HG03175 (cell line): ENCODE measurements around the gene ATP6V1C2.
A peak's percentile ranks its signal among the peaks of the same experiment; 100 is the strongest.

Experiments used
- ATAC-seq: cut with Tn5 transposase; IDR thresholded peaks from one replicate; pipeline ENCODE4 v1.9.1; 2021; ENCODE audit warnings: mild to moderate bottlenecking, moderate library complexity; ENCODE audit not compliant: unreplicated experiment

The ATP6V1C2 gene, protein sequence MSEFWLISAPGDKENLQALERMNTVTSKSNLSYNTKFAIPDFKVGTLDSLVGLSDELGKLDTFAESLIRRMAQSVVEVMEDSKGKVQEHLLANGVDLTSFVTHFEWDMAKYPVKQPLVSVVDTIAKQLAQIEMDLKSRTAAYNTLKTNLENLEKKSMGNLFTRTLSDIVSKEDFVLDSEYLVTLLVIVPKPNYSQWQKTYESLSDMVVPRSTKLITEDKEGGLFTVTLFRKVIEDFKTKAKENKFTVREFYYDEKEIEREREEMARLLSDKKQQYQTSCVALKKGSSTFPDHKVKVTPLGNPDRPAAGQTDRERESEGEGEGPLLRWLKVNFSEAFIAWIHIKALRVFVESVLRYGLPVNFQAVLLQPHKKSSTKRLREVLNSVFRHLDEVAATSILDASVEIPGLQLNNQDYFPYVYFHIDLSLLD

DNA sequence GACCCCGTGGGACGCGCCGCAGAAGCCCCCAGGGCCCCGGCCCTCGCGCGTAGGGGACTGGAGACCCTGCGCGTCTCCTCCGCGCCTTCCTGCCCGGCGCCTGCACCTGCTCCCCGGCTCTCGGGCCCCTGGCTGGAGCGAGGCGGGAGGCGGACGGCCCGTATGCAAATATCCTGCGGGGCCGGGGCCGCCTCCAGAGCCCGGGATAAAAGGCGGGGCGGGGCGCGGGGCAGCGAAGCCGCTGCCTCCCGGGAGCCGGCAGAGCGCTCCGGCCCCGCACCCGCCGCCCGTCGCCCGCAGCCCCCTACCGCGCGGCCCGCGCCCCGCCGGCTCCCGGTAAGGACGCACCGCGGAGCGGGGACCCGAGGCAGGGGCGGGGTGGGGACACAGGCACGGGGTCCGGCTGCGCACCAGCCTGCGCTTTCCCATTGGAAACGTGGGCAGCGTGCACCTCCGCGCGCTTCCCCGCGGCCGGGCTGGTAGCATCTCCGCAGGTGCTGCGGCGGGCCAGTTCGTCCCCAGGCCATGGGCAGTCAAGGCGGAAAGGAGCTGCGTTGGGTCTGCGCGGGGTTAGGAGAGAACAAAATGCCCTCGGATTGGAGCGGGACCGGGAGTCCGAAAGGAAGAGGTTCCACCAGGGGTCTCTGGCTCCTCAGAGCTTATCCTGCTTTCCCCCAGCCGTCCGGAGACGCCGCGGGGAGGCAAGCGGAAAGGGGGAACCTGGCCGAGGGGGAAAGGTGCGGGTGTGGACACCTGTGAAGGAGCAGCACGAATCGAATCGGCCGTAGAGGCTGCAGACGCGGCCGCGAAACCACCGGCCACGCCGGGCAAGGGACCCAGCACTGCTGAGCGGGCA is at the start of gene ATP6V1C2:
Gene ATP6V1C2 (plus strand): TSS at position 235 of the 856 bp plus-strand sequence. CDS start 1,220 bp downstream, outside the sequence.
- peak; percentile 57 for ATAC-seq

DNA sequence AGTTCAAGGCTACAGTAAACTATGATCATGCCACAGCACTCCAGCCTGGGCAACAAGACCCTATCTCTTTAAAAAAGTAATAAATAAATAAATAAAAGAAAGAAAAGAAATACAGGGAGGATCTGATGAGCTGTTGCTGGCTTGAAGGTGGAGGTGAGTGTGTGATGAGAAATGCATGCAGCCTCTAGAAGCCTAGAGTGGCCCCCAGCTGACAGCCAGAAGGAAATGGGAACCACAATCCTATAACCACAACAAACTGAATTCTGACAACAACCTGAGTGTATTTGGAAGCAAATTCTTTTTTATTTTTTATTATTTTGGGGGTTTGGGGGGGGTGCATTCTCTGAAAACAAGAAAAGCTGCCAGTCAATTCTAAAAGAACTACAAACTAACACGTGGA is 46.3 kb upstream of the ATP6V1C2 start:
- no peak for ATAC-seq

DNA sequence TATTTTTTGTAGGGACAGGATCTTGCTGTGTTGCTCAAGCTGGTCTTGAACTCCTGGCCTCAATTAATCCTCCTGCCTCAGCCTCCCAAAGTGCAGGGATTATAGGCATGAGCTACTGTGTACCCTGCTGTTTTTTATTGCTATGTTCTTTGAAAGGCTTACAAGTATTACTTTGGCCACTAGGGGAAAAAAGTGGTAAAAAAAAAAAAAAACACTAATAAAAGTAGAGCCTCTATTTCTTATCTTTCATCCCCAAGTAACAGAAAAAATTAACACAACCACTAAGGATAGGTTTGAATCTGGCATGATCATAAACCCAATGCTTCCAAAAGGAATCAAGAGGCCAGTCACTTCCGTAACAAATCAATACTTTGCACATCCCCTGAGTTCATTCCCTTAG is 43.2 kb upstream of the ATP6V1C2 start:
- no peak for ATAC-seq

DNA sequence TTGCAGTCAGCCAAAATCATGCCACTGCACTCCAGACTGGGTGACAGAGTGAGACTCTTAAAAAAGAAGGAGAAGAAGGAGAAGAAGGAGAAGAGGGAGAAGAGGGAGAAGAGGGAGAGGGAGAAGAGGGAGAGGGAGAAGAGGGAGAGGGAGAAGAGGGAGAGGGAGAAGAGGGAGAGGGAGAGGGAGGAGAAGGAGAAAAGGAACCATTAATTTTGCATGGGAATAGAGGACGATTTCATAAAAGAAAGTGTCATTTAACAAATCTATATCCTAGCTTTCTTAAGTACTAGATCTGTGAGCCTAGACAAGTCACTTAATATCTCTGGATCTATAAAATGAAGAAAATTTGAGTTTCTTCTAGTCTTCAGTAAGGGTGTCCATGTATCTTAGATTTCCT is 41.2 kb upstream of the ATP6V1C2 start:
- ATAC-seq, result no peak

DNA sequence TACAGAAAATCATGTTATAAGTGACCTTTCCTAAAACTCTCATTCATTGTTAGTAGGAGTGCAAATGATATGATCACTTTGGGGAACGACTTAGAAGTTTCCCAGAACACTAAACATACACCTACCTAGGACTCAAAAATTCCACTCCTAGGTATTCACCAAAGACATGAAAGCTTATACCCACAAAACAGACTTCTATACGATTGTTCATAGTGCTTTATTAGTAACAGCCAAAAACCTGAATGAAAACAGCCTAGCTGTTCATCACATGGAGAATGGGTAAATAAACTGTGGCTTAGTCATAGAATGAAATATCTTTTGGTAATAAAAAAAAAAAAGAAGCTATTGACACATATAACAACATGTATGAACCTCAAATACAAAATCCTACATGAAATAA is 40.5 kb upstream of the ATP6V1C2 start:
- ATAC-seq, result no peak

DNA sequence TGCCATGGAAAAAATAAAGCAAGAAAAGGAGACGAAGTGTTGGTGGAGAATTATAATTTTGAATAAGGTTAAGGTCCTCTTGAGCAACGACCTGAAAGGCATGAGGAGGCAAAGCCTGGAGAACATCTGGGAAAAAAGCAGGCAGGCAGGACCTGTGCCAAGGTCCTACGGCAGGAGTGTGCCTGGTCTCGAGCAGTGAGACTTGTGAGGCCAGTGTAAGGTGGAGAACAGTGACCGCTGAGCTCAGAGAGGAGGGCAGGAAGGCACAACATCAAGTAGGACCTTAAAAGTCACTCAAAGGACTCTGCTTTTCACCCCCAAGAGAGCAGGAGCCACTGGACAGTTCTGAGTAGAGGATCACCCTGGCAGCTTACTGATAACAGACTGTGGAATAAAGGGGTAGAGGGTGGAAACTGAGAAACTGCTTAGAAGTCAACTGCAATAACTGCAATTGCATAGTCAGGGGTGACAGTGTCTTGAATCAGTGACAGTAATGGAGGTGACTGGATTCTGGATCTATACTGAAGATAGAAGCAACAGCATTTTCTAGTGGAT is 35.2 kb upstream of the ATP6V1C2 start:
- ATAC-seq, result no peak

DNA sequence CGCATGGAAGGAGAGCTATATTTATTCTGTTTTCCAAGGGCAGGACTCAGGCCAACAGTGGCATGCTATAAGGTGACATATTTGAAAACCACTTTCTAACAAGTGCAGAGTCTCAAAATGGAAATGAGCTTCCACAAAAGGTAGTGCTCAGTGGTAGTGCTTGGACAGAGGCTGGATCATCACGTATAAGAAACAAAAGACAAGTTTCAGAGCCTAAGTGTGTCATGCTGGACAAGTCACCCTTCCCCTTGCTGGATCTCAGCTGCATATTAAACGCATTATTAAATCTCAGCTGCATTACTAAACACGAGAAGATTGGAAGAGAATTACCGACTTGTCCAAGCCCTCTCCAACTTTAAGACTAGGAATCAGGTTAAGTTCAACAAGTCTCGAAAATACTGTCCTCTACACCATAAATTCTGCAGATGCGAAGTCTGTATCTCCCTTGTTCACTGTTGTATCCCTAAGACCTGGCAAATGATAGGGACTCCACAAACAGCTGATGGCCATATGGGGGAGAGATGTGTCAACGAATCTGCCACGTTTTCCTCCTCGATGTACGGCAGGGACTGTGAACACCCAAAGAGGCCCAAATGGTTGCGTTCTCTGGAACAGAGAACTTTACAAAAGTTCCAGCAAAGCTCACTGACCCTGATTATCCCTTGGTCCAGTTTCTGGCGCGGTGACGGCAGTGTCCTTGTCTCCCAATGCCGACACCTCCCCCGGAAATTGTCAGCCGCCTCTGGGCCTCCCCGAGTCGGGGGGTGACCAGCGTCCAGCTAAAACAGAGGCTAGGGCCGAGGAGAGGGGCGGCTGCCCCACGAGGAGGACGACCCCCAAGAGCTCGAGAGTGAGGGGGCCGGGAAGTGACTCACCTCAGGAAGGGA is 32.3 kb upstream of the ATP6V1C2 start:
- peak; percentile 29 for ATAC-seq

DNA sequence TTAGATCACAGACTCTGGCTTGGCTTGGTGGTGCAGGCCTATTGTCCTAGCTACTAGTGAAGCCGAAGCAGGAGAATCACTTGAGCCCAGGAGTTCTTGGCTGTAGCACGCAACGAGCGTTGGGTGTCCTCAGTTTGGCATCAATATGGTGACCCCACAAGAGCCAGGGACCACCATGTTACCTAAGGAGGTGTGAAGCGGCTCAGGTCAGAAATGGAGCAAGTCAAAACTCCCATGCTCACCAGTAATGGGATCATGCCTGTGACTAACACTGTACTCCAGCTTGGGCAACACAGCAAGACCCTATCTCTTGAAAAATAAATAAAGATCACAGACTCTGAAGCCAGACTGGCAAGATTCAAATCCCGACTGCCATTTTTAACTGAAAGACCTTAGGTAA is 29.9 kb upstream of the ATP6V1C2 start:
- ATAC-seq, result no peak

DNA sequence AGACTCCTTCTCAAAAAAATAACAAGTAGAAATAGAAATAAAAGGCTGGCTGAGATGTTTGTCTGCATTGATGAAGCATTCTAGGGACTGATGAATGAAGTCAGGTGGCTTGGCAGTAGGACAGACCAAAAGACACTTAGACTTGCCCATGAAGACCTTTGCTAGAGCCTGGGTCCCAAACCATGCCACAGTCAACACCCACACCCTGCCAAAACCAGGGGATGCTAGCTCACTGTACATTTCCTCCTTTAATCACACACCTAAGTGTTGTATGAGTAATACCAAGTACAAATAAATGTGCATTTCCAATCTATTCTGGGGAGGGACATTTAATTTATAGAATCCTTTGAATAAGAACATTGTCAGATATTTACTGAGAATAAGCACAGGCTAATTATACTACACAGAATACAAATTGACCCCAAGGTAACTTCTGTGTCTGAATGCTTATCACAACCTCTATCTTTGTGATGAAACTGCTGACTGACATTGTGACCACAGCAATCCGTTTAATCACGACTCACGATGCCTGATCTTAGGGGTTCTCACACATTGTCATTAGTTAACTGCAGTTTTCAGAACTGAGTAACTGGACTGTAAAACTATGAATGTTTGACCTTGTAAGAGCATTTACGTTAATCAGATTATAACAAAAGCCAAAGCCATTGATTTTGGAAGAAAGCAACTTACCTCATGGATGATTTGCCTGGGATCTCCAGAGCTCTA is 21.2 kb upstream of the ATP6V1C2 start:
- ATAC-seq, result no peak

DNA sequence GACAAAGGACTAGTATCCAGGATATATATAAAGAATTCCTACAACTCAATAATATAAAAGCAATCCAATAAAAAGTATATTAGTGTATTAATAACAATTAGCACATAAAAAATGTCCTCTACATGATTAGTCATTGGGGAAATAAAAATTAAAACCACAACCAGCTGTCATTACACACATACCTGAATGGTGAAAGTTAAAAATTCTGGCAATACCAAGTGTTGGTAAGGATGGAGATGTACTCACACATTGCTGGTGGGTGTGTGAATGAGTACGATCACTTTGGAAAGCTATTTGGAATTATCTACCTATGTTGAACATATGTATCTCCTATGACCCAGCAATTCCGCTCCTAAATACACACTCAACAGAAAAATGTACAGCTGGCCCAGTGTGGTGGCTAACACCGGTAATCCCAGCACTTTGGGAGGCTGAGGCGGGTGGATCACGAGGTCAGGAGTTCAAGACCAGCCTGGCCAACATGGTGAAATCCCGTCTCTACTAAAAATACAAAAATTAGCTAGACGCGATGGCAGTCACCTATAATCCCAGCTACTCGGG is 17.3 kb upstream of the ATP6V1C2 start:
- ATAC-seq, result no peak

DNA sequence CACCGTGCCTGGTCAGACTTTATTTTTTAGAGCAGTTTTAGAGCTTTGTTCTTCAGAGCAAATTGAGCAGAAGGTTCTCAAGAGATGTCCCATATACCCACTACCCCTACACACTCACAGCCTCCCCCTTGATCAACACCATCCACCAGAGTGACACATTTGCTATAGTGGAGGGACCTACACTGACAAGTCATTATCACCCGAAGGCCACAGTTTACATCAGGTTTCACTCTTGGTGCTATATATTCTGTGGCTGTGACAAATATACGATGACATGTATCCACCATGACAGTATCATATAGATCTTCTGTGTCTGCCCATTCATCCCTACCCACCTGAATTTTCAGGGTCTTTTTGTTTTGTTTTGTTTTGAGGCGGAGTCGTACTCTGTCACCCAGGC is 15.4 kb upstream of the ATP6V1C2 start:
- ATAC-seq, result no peak

DNA sequence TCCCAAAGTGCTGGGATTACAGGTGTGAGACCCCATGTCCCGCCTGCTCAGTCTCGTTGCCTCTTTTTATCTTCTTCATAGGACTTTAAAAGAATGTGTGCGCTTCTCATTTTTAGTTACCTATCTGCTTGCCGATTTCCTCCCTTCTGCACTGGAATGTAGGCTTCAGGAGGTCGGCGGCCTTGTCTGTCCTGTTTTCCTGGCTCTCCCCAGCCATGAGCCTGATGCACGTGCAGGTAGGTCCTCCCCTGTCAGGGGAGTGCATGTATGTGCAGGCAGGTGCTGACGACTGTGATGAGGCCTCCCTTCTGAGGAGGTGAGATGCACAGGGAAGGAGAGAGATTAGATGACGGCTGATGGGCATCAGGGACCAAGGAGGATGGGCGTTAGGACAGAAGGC is 13.6 kb upstream of the ATP6V1C2 start:
- ATAC-seq, result no peak

DNA sequence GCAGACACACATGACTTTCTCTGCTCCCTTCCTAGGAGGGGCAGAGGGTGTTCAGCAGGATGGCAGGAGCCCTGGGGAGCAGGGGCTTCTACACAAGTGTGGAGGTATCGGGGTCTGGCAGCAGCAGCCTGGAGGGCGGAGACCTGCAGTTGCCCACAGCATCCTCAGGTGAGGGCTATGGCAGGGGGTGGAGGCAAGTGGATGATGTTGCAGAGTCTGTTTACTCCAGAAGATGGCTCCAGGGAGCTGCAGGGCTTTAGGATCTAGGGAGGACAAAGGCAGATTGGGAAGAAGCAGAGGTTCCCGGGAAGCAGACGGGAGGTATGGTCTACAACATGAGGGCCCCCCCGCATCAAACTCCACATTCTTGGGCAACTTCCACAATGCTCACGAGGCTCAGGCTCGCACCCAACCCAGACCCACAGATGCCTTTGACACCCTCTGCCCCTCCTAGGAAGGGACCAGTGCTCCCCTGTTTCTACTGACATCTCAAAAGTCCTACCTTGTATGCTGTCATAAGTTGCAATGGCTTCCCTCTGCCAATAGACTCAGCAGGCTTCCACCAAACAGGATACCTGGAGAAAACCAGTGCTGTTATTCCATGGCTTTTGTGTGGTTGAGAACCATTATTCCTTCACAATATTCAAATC is 12.0 kb upstream of the ATP6V1C2 start:
- ATAC-seq, result no peak

DNA sequence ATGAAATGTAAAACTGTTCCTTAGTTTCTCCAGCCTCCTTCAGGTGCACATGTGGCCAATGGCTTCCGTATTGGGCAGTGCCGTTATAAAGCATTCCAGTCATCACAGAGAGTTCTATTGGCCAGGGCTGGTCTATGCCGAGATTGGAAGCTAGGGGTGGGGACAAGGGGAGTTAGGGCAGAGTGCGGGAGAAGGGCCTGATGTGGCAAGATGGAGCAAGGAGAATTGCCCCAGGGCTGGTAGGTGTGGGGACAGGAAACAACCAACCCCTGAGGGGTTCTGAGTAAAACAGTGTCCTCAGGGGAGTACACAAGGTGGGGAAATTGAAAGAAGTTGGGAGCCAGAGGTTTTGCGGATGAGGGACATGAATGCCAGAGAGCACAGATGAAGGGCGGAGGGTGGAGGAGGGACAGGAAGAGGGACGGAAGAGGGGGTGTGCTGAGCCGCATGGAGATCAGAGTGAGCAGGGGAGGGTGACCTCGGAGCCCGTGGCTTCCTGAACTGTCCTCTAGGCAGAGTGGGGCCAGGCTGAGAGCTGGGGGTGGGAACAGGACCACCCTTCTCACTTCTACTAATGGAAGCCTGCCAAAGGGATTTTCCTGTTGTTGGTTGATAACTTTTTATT is 9.1 kb upstream of the ATP6V1C2 start:
- ATAC-seq, result no peak

DNA sequence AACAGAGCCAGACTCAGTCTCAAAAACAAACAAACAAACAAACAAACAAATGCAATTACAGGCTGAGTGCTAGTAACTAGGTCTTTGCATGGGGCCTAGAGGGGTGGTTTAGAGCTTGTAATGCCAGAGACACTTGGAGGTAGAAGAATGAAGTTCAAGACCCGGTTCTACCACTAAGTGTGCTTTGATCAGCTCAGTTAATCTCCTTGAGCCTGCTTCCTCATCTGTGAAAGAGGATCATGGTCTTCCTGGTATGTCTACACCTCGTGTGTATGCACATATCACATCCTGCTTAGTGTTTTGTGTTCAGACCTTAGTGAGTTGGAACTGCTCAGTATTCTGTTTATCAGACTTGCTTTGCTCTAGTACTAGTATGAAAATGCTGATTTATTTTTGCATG is 4.8 kb upstream of the ATP6V1C2 start:
- ATAC-seq, result no peak

DNA sequence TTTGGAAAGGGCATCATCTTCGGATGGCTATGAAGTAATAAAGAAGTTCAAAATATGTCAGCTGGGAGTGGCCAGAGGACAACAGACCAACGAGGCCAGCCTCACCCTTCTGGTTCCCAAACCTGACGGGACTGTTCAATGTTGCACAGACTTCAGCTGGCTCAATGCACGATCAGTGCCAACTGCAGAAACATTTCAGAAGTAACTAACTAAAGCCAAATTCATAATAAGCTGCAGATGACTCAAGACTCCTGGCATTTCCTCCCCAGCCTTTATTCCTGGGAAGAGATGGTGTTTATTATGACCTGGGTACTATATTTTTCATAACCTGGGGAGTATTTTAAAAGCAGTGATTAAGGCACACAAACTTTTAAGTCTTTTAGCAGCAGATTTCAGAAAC is 3.8 kb upstream of the ATP6V1C2 start:
- no peak for ATAC-seq

DNA sequence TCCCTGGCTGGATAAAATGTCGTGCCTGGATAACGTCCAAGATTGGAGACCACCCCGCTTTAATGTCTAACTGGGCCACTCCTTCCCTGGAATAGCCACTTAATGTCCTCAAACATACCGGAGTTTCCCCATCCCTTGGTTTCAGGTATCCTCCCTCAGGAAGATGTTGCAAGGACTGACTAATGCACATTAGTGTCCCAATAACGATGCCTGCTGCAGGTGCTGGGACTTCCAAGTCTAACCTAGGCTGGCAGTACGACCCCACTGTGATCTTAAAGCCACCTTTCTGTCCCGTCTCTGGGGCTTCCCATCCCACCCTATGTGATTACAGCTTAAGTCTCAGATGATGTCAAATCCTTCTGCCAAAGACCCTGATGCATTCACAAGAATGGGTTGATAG is 1.1 kb upstream of the ATP6V1C2 start:
- ATAC-seq, result no peak

DNA sequence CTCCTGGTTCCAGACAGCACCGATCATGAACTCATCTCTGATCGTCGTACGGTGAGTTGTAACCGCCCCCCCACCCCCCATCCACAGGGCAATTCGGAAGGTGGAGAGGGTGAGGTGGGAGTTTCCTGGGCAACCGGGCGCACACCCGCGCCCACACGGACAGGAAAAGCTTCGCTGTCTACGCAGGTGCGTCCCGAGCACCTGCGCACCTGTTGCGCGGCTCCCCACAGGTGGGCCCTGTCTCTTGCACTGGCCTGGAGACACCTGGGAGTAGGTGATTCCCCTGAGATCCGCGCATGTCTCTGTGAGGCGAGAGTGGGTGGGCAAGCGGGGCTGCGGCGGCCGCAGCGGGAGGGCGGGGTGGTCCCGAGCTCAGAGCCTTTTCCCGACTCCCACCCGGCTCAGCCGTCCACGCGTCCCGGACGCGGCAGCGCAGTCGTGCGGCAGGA is 459 bp upstream of the ATP6V1C2 start:
- no peak for ATAC-seq
